HG03095 (cell line): ENCODE measurements around the gene CPPED1.

ENCODE experiments used
- ATAC-seq: cut with Tn5 transposase; IDR thresholded peaks from one replicate; pipeline ENCODE4 v1.9.1; 2021; ENCODE audit warnings: moderate library complexity; ENCODE audit not compliant: unreplicated experiment

The CPPED1 gene

DNA sequence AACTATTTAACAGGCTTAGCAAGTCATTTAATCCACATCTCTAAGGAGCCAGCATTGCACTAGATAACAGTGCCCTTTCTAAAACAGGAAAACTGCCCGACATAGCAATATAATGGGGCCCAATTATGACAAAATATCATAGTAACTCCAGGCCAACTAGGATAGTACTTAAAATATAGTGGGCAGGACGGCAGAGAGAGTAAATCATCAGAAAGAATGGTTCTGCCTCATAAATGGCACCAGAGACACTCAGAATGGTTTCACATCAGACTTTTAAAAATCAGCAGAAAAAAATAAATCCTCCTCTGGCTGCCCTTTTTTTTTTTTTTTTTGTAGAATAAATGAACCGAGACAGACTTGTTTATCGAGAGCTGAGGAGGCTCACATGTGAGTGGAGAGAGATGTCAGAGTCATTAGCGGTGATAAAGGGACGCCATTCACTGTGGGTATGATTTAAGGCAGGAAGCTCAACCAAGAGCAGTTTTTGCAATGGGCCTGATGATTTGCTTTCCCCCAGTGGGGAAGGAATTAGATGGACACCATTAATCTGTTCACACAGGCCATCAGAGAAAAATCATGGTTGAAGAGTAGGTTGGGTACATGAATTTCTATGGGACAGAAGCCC is 62.6 kb downstream of the CPPED1 start:
- ATAC-seq: no peak

- no peak for ATAC-seq
These were observed 63.9 kb downstream of the CPPED1 start for GRCh38 chr16:12739738-12740137.

GRCh38 chr16:12737563-12737962 is 66.1 kb downstream of the CPPED1 start:
- no peak for ATAC-seq

- ATAC-seq: no peak
These were observed 67.9 kb downstream of the CPPED1 start for GRCh38 chr16:12735805-12736204.

GRCh38 chr16:12732600-12732999 is 71.1 kb downstream of the CPPED1 start:
- no peak for ATAC-seq

GRCh38 chr16:12729448-12729847 is 74.2 kb downstream of the CPPED1 start:
- no peak for ATAC-seq

DNA sequence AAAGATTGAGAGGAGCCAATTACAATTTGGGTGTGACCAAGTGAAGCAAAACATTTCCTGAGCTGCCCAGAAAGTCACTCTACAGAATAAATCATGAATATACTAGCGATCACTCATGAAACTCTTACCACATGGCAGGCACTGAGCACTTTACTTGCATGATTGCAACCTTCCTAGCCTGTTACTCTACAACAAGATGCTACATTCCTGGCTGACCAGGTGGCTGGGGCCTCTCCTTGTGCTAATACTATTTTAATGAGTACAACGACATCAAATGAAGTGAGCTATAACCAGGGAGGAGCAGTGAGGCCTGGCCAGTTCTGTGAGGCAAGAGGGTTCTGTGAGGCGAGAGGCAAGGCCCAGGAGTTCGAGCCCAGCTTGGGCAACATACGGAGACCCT is 75.2 kb downstream of the CPPED1 start:
- no peak for ATAC-seq

DNA sequence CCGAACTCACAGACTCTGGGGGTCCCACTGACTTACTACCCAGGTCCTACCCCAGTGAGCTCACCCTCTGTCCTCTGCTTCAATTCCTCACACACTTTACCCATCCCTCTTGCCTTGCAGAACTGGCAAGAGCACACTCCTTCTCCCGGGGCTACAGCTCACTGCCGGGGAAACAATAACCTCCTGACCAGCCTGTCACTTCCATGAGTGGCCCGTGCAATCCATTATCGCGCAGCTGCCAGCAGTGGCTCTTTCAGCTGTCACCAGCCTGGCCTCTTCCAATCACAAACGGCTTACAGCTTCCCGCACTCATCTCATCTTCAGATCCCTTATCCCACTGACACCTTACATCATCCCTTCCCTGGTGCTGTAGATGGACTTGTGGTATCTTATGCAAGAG is 79.5 kb downstream of the CPPED1 start:
- no peak for ATAC-seq

GRCh38 chr16:12723681-12724080 is 80.0 kb downstream of the CPPED1 start:
- ATAC-seq: no peak

DNA sequence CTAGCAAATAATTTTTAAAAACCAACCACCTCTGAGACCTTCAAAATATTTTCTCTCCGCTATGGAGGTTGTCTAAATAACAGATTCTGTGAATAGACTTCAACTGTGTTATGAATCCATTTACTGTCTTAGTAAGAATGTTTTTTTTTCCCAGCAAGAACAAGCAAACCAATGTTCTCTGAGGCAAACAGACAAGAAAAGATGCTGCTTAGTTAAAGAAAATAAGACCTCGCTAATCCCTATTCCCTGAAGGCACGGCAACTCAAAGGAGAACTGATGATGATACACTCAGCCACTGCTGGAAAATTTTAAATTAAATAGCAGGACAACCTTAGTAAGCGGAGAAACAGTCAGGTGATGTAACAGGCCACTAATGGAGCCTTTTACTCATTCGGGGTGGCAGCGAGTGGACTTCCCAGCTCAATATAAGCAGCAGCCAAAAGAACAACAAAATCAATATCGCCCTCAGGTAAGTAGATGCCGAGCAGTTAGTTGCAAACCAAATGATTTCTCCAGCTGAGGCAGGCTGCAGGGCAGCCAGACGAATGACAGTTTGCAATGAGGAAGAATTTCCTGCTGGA is 81.8 kb downstream of the CPPED1 start:
- ATAC-seq: no peak

DNA sequence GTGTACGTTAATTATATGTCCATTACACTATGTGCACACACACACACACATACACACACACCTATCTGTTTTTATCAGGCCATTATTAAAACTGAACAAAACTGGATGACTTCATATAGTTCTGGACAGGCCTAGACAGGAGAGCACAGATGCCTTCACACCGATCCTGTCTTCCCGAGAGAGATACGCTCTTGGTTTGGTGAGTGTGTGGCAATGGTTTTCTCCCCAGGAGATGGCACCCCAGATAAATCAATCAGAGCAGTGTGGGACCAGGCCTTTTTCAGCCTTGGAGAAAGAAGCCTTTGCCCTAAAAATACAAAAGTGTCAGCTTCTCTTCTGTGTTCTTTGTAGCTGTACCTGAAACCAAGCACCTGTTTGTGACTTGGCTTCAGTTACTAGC is 83.7 kb downstream of the CPPED1 start:
- no peak for ATAC-seq

DNA sequence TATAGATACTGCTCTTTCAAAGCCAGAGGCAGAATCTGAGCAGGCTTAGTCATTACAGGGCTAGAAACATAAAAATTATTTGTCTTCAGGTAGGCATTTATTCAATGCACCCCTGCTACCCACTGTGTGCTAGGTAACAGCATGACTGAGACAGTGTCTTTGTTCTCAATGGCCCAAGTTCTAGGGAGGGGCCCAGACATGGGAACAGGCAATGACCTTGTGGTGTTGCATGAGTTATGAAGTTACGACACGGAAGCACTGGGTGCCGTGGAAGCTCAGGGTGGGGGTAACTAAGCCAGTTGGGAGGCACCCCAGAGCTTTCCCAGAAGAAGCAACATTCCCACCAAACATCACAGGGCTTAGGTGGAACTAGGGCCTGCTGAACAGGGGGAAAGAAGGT is 87.0 kb downstream of the CPPED1 start:
- ATAC-seq: no peak

DNA sequence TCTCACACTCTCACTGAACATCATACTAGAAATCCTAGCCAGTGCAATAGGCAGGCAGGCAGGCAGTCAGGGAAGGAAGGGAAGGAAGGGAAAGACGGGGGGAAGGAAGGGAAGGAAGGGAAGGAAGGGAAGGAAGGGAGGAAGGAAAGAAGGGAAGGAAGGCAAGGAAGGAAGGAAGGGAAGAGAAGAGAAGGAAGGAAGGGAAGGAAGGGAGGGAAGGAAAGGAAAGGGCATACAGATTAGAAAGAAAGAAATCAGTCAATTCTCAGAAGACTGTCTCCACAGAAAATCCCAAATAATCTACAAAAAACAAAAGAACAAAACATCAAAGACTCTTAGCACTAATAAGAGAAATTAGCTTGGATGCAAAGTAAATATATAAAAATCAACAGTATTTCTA is 93.9 kb downstream of the CPPED1 start:
- no peak for ATAC-seq

DNA sequence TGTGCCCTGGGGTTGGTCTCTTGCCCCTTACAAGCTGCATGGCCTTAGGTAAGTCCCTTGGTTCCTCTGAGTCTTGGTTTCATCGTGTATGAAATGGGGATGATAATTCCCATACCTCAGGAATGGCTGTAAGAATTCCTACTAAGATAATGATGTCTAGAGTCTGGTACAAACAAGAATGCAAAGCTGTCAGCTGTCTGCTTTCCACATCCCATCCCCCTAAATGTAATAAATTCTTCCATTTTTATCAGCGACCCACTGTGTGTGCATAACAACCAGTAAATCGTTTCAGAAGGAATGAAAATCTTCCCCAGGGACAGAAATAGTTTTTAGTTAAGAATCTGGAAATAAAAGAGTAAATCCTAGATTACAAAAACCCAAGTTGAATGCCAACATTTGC is 95.4 kb downstream of the CPPED1 start:
- no peak for ATAC-seq

DNA sequence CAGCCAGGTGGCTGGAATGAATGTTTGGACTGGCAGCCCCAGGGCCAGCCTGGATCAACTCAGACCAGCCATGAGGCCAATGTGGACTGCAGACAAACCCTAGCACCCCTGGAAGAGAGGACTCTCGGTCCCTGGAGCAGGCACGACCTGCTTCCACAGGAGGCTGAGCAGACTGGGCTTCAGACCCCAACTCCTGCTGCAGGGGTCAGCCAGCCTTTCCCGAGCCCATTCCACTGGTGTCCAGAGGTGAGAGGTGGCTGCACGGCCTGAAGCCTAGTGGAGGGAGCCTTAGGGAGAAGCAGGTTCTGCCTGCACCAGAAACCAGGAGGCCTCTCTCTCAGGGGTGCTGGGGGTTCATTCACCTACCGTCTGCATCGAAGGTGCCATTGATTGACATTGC is 97.1 kb downstream of the CPPED1 start:
- ATAC-seq: no peak

- no peak for ATAC-seq
These were observed 99.1 kb downstream of the CPPED1 start for GRCh38 chr16:12704492-12705111.

DNA sequence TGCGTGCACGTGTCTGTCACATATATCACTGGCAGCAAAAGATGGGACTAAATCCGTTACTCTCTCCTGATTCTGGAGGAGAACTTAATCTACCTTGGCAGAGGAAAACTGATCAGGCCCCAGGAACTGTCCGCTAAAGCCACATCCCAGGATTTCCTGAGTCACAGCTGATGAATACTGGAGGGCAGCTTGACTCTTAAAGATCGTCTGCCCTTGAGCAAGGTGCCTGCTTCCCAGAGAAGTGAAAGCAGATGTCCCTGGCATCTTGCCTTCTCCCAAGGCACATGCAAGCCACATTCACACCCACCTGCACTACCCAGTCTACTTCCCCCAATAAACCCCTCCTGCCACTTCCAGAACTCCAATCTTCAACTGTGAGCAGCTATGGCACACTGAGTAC is 99.8 kb downstream of the CPPED1 start:
- ATAC-seq: no peak

DNA sequence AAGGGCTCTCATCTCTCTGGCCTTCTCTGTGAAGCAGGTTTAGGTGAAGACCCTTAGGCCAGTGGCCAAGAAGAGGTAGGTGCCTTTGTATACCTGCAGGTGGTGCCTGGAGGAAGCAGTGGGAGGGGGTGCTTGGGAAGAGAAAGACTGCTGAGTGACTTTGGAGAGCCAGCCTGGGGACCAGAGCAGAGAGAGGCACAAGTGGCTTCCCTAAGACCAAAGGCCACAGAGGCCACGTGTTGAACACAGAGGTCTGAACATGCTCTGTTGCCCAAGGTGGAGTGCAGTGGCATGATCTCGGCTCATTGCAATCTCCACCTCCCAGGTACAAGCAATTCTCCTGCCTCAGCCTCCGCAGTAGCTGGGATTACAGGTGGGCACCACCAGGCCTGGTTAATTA is 103.5 kb downstream of the CPPED1 start:
- no peak for ATAC-seq

DNA sequence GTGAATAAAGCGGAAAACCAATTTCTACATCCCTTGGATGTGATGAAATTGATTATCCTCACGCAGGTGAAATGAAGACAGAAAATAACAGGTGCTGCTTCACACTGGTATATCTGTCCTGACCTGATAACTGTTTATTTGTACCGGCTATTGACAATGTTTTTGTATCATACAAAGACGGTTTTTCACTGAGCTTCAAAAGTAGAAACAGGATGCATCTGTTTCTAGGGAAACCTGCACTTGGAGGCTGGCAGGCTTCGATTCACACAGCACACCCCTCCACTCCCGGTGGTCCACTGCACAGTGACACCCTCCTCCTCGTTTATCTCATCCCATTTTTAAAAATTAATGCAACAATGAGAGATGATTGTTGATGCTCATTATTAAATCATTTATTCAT is 104.5 kb downstream of the CPPED1 start:
- ATAC-seq: no peak

DNA sequence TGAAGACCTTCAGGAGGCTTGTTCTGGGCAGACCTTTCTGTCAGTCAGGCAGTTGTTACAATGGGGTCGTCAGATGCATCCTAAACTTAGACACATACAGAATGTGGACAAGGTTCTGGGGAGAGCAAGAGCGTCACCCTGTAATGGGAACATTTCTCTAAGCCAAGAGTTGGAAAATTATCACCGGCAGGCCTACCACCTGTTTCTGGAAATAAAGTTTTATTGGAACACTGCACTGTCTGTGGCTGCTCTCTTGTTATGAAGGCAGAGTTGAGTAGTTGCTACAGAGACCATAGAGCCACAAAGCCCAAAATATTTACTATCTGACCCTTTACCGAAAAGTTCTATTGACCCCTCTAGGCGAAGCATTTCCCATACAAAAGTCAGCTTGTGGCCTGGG is 106.2 kb downstream of the CPPED1 start:
- ATAC-seq: no peak

- no peak for ATAC-seq
These were observed 108.2 kb downstream of the CPPED1 start for GRCh38 chr16:12695454-12695853.

DNA sequence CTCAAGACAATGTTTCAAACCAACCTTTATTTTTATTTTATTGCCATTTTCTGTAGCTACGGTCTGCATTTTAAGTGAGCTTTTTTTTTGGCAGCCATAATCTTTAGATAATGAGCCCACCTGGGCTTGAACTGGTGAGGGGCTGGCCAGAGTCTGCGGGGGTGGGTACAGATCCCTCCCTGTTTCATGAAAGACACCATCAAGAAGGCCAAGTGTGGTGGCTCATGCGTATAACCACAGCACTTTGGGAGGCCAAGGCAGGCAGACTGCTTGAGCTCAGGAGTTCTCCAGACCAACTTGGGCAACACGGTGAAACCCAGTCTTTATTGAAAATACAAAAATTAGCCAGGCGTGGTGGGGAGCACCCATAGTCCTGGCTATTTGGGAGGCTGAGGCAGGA is 113.7 kb downstream of the CPPED1 start:
- no peak for ATAC-seq
